Right lobe of liver (tissue), 6 donors: ENCODE results near the gene GALNT13. TPM values are rescaled to one million over a fixed set of nuclear protein-coding genes. Genes with fewer than 3 reads are reported as not detected.

Experiments
- ATAC-seq, 4 donors: fragments of 200-7000 bp; cut with Tn5 transposase; one replicate each; pipeline ENCODE4 v1.9.1; 2020; ENCODE audit warnings: mild to moderate bottlenecking in 4 of 4, moderate library complexity in 4 of 4
- DNase-seq, 3 donors: peaks; one replicate each; pipeline ENCODE4 v3.0.0-alpha.2; 2020
- H3K27ac ChIP-seq, 3 donors: fragments of 200-600 bp; one replicate each; pipeline ENCODE4 v1.8.0; 2022
- H3K27me3 ChIP-seq, 2 donors: fragments of 200-600 bp; one replicate each; pipeline ENCODE4 v1.8.0; 2022
- H3K36me3 ChIP-seq, 4 donors: fragments of 200-600 bp; sonication (generic) in 1 of 4; one replicate each; pipeline versions ENCODE4 v1.5.1 to v1.8.0; 2017 to 2022; ENCODE audit warnings: control low read depth in 1 of 4
- H3K4me1 ChIP-seq, 4 donors: fragments of 200-600 bp; sonication (generic) in 1 of 4; one replicate each; pipeline versions ENCODE4 v1.5.1 to v1.8.0; 2017 to 2022; ENCODE audit warnings: control low read depth in 1 of 4
- H3K4me3 ChIP-seq, 3 donors: fragments of 200-600 bp; one replicate each; pipeline ENCODE4 v1.8.0; 2022
- H3K9me3 ChIP-seq, 4 donors: fragments of 200-600 bp; sonication (generic) in 1 of 4; one replicate each; pipeline versions ENCODE4 v1.5.1 to v1.8.0; 2017 to 2022; ENCODE audit warnings: control low read depth in 1 of 4
- POLR2A ChIP-seq: fragments of 450-650 bp; IDR thresholded peaks from one replicate; pipeline ENCODE4 v1.6.1; 2017; ENCODE audit warnings: antibody characterized with exemption, mild to moderate bottlenecking
- WGBS: methylation state at CpG from one replicate; pipeline ENCODE4 v1.1.6; 2018; ENCODE audit warnings: low coverage, low lambda C conversion rate; ENCODE audit not compliant: insufficient coverage; ENCODE audit errors: missing lambda C conversion rate; 5-methylcytosine and 5-hydroxymethylcytosine counted together
- intact Hi-C, 2 donors: fragments of 100-400 bp; cut with DNase I; formaldehyde crosslinking; loops; one replicate each; pipeline versions ENCODE4 v1.11.2 to v1.14.1; 2022
- total RNA-seq, 6 experiments: library from RNA; depleted of rRNA in 2 of 6; stranded (reverse); fragments of >200 nt in 2 of 6; fragmentation: NEBNext Ultra II Directional in 3 of 6; extraction: Animal tissue kit (Norgen Biotek cat#: 25700) in 3 of 6; gene quantifications; one replicate each; pipeline versions ENCODE4 v1.1.0 to v1.2.4, GENCODE V29; 2016 to 2023
- TF ChIP-seq, protein P1 (sequence below), 4 donors: fragments of 200-600 bp in 3 of 4; fragments of 450-650 bp in 1 of 4; IDR thresholded peaks; one replicate each; pipeline versions ENCODE4 v1.5.1 to v1.8.0; 2016 to 2022; ENCODE audit warnings: antibody characterized with exemption in 4 of 4, mild to moderate bottlenecking in 2 of 4
- donor health status: DM: no; HTN: yes; CAD: no.
- donor health status: DM: no; HTN: no; CAD: no.
- donor health status: DM: no; HTN: no; CAD: no.
- donor health status: DM: no; HTN: yes; CAD: no.
- donor health status: DM: no; HTN: yes; CAD: no.

GALNT13 gene
- total RNA-seq, 6 experiments from 2014 or later = not detected

DNA sequence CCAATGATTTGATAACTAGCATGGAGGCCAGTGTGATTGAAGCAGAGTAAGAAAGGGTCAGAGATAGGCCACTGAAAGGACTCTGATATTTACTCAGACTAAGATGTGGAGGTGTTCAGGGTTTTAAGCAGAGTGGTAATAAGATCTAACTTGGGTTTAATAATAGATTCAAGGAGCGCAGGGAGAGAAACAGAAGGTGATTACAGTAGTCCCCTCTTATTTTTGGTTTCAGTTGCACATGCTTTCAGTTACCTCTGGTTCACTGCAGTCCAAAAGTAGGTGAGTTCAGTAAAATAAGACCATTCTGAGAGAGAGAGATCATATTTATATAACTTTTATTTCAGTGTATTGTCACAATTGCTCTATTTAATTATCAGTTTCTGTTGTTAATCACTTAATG lies 13.5 kb upstream of the GALNT13 start:
- Histone ChIP-seq H3K27me3 (no peaks in the 10 kb centered on the region), H3K4me1 (no peaks in the 10 kb centered on the region), H3K4me3 (no peak overlapping the region), H3K36me3 (no peaks in the 10 kb centered on the region), H3K9me3 (no peaks in the 10 kb centered on the region), H3K27ac (no peak overlapping the region)
- 40% methylated on average over 1 of the region's 1 CpG for WGBS
- no peak for ATAC-seq
- TF ChIP-seq, protein P1, sequence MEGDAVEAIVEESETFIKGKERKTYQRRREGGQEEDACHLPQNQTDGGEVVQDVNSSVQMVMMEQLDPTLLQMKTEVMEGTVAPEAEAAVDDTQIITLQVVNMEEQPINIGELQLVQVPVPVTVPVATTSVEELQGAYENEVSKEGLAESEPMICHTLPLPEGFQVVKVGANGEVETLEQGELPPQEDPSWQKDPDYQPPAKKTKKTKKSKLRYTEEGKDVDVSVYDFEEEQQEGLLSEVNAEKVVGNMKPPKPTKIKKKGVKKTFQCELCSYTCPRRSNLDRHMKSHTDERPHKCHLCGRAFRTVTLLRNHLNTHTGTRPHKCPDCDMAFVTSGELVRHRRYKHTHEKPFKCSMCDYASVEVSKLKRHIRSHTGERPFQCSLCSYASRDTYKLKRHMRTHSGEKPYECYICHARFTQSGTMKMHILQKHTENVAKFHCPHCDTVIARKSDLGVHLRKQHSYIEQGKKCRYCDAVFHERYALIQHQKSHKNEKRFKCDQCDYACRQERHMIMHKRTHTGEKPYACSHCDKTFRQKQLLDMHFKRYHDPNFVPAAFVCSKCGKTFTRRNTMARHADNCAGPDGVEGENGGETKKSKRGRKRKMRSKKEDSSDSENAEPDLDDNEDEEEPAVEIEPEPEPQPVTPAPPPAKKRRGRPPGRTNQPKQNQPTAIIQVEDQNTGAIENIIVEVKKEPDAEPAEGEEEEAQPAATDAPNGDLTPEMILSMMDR (IDR thresholded peaks at IDR 0.05) = no peak
- no peak for TF ChIP-seq POLR2A
- no peak for DNase-seq
- intact Hi-C loops = no loop called here

DNA sequence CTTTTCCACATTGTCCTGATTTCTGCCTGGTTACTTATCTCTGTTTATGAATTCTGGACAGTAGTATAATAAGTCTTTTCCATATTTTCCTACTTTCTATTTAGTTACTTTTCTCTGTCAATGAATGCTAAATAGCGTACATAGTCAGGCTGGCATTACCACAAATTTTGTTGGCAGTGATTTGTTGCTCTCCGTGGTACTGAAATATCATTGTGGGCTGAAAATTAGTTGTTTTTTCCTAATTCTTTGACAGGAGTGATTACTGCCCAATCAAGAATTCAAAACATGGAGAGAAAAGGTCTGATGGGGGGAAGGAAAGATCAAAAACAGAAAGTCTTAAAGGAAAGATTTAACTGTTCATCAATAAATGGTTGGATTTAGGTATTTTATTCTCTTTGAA lies 7.7 kb upstream of the GALNT13 start:
- 14% methylated on average over 2 of the region's 2 CpGs for WGBS
- no peak for TF ChIP-seq POLR2A
- TF ChIP-seq, protein P1 (IDR thresholded peaks at IDR 0.05) = no peak
- no peak overlapping the region for H3K4me3 ChIP-seq
- no peaks in the 10 kb centered on the region for H3K27me3 ChIP-seq
- H3K36me3 ChIP-seq = no peaks in the 10 kb centered on the region
- intact Hi-C loops = no loop called here
- H3K9me3 ChIP-seq = no peaks in the 10 kb centered on the region
- no peaks in the 10 kb centered on the region for H3K4me1 ChIP-seq
- no peak for ATAC-seq
- no peak overlapping the region for H3K27ac ChIP-seq
- DNase-seq = no peak

DNA sequence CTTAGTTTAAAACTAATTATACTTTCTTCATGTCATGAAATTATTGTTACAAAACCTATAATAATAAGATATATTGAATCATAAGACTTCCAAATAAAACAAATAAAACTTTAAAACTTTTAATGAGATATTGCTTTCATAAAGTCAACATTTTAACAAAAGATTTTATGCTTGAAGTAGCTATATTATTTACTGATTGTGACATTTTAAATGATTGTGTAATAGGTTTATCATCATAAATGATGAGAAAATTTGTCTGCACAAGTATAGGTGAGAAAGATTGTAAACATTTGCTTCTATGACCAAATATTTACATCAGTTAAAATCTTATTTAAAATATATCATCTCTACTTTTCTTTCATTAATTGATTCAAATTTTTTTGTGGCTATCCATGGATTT lies 5.1 kb upstream of the GALNT13 start:
- ATAC-seq = no peak
- intact Hi-C loops = no loop called here

DNA sequence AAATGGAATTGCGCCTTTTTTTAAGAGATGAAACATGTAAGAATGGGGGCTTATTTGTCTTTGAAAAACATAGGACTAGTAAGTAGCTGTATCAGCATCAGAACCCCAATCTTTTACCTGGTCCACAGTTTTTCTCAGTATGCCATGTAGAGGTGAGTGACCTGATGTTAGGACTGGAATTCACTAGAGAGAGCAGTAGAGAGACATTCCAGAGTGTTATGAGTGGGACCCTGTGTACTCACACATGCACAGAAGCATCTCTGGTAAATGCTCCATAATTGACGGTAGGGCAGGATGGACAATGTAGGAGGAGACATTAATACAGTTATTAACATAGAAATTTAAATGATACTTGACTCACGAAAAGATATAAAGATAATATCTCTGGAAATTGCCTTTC lies 1.4 kb upstream of the GALNT13 start:
- DNase-seq (no peak), ATAC-seq (no peak)
- Histone ChIP-seq H3K27ac (no peak overlapping the region), H3K4me3 (no peak overlapping the region), H3K36me3 (no peaks in the 10 kb centered on the region), H3K27me3 (no peaks in the 10 kb centered on the region), H3K4me1 (no peaks in the 10 kb centered on the region), H3K9me3 (no peaks in the 10 kb centered on the region)
- intact Hi-C loops = no loop called here
- 28% methylated on average over 3 of the region's 3 CpGs for WGBS
- TF ChIP-seq, protein P1 (IDR thresholded peaks at IDR 0.05) = no peak
- no peak for TF ChIP-seq POLR2A

More for the DNA sequence above, 5.1 kb upstream of the GALNT13 start:
- Histone ChIP-seq H3K27ac (no peak overlapping the region), H3K36me3 (no peaks in the 10 kb centered on the region), H3K4me3 (no peak overlapping the region), H3K9me3 (no peaks in the 10 kb centered on the region), H3K27me3 (no peaks in the 10 kb centered on the region), H3K4me1 (no peaks in the 10 kb centered on the region)
- TF ChIP-seq, protein P1 (IDR thresholded peaks at IDR 0.05) = no peak
- no peak for TF ChIP-seq POLR2A
- DNase-seq = no peak
